T-helper 1 cell treated with Interleukin-12 subunit alpha and Interleukin-12 subunit beta and Interleukin-4 antibody, amounts not matched to agents 30 μg/mL and 1 μg/mL, for 36 hours (primary cell): ENCODE measurements around the gene PPID.
"Not testable (repeated sequence)": the region's sequence is repeated elsewhere in the genome, so short reads cannot be mapped to it uniquely, and the experiment has no call there.

Experiments
- H3K27ac Mint-ChIP-seq: one replicate; pipeline ENCODE4 v1.8.0; 2021; ENCODE audit warnings: mild to moderate bottlenecking, mixed read lengths
- H3K27me3 Mint-ChIP-seq: one replicate; pipeline ENCODE4 v1.8.0; 2021; ENCODE audit warnings: low read depth, mixed read lengths
- H3K36me3 Mint-ChIP-seq: one replicate; pipeline ENCODE4 v1.8.0; 2021; ENCODE audit warnings: low read depth, mixed read lengths
- H3K4me1 Mint-ChIP-seq: one replicate; pipeline ENCODE4 v1.8.0; 2021; ENCODE audit warnings: low read depth, mixed read lengths
- H3K4me3 Mint-ChIP-seq: one replicate; pipeline ENCODE4 v1.8.0; 2021; ENCODE audit warnings: mild to moderate bottlenecking, moderate library complexity, mixed read lengths
- H3K9me3 Mint-ChIP-seq: one replicate; pipeline ENCODE4 v1.8.0; 2021; ENCODE audit warnings: mixed read lengths

Gene PPID

DNA sequence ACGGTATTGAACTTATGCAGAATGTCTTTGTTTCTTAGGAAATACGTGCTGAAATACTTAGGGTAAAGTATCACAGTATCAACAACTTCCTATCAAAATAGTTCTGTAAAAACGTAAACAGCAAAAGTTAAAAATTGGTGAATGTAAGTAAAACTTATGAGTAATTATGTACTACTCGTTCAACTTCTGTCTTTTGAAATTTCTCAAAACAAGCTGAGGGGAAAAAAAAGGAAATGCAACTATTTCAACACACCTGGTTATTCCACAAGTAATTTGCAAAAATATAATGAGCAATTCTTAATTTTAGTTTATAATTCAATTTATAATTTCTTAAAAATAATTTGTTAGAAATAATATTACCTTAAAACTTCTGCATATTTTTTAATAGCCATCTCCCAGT lies 8.3 kb downstream of the PPID start:
- Mint-ChIP-seq H3K27me3 (no peaks in the 10 kb centered on the region), H3K4me3 (no peak overlapping the region), H3K27ac (no peak overlapping the region), H3K4me1 (peaks cover 19% of the 10 kb centered on the region), H3K36me3 (peaks cover 63% of the 10 kb centered on the region), H3K9me3 (no peaks in the 10 kb centered on the region)

GRCh38 chr4:158712622-158713021 lies 10.6 kb downstream of the PPID start:
- H3K27me3 Mint-ChIP-seq, H3K4me3 Mint-ChIP-seq, H3K27ac Mint-ChIP-seq, H3K4me1 Mint-ChIP-seq, H3K9me3 Mint-ChIP-seq: not testable (repeated sequence)
- peaks cover 49% of the 10 kb centered on the region for H3K36me3 Mint-ChIP-seq

GRCh38 chr4:158710814-158711213 lies 12.4 kb downstream of the PPID start:
- Mint-ChIP-seq H3K4me1 (peaks cover 5% of the 10 kb centered on the region), H3K36me3 (peaks cover 47% of the 10 kb centered on the region), H3K4me3 (no peak overlapping the region), H3K27ac (no peak overlapping the region), H3K27me3 (no peaks in the 10 kb centered on the region), H3K9me3 (no peaks in the 10 kb centered on the region)

DNA sequence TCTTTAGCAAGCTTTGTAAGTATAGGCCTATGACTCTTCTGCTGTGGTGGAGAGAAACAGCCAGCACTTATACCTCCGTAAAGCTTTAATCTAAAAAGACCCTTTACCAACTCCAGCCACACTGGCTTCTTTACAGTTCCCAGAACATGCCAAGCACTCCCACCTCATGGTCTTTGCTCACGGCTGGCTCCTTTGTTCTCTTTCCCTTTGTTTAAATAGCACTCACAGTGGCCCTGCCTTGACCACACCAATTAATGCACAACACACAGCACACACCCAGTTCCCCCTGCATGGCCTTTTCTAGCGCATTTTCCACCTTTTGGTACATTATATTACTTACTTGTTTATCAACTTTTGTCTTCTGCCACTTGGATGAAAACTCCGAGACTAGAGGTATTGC lies 18.9 kb downstream of the PPID start:
- Mint-ChIP-seq H3K36me3 (peaks cover 25% of the 10 kb centered on the region), H3K9me3 (no peaks in the 10 kb centered on the region), H3K4me1 (no peaks in the 10 kb centered on the region), H3K4me3 (no peak overlapping the region), H3K27ac (no peak overlapping the region), H3K27me3 (no peaks in the 10 kb centered on the region)

GRCh38 chr4:158688813-158689212 lies 34.4 kb downstream of the PPID start:
- Mint-ChIP-seq H3K4me1 (no peaks in the 10 kb centered on the region), H3K27me3 (no peaks in the 10 kb centered on the region), H3K4me3 (no peak overlapping the region), H3K9me3 (no peaks in the 10 kb centered on the region), H3K36me3 (peaks cover 9% of the 10 kb centered on the region), H3K27ac (no peak overlapping the region)

DNA sequence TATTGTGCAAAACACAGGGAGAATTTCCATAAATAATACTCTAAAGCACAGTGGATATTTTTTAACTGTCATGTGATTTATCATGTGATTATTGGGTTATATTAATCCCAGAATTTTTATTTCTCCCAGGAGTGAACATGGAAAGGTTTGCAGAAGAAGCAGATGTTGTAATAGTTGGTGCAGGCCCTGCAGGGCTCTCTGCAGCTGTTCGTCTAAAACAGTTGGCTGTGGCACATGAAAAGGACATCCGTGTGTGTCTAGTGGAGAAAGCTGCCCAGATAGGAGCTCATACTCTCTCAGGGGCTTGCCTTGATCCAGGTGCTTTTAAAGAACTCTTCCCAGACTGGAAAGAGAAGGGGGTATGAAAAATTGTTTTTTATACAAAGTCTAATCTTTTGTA lies 41.1 kb downstream of the PPID start:
- no peak overlapping the region for H3K4me3 Mint-ChIP-seq
- no peaks in the 10 kb centered on the region for H3K27me3 Mint-ChIP-seq
- H3K27ac Mint-ChIP-seq, result no peak overlapping the region
- no peaks in the 10 kb centered on the region for H3K9me3 Mint-ChIP-seq
- peaks cover 13% of the 10 kb centered on the region for H3K36me3 Mint-ChIP-seq
- H3K4me1 Mint-ChIP-seq, result no peaks in the 10 kb centered on the region

DNA sequence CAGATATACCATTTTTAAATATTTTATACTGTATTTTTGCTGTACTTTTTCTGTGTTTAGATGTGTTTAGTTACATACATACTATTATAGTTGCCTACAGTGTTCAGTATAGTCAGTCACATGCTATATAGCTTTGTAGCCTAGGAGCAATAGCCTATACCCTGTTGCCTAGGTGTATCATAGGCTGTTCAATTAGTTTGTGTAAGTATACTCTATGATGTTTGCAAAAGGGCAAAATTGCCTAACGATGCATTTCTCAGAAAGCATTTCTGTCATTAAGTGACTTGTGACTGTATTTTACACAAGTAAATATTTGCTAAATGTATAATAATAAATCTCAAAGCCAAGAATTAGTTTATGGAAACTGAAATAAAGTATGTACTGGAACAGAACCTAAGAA lies 41.6 kb downstream of the PPID start:
- peaks cover 10% of the 10 kb centered on the region for H3K36me3 Mint-ChIP-seq
- H3K9me3 Mint-ChIP-seq, result no peaks in the 10 kb centered on the region
- H3K4me3 Mint-ChIP-seq, result no peak overlapping the region
- no peak overlapping the region for H3K27ac Mint-ChIP-seq
- no peaks in the 10 kb centered on the region for H3K27me3 Mint-ChIP-seq
- H3K4me1 Mint-ChIP-seq, result no peaks in the 10 kb centered on the region

DNA sequence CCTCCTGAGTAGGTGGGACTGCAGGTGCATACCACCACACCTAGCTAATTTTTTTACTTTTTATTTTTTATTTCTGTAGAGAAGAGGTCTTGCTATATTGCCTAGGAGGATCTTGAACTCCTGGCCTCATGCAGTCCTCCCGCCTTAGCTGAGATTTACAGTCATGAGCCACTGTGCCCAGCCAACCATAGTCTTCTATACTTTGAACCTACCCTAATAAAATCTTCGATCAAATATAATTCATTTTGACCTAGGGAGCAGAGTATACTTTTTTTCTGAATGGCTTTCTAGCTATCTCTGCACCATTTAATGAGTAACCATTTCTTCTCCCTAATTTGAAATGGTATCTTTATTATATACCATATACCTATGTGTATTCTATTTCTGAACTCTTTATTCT lies 44.4 kb downstream of the PPID start:
- Mint-ChIP-seq H3K36me3 (peaks cover 5% of the 10 kb centered on the region), H3K27me3 (no peaks in the 10 kb centered on the region), H3K9me3 (no peaks in the 10 kb centered on the region), H3K4me3 (no peak overlapping the region), H3K27ac (no peak overlapping the region), H3K4me1 (peaks cover 3% of the 10 kb centered on the region)

DNA sequence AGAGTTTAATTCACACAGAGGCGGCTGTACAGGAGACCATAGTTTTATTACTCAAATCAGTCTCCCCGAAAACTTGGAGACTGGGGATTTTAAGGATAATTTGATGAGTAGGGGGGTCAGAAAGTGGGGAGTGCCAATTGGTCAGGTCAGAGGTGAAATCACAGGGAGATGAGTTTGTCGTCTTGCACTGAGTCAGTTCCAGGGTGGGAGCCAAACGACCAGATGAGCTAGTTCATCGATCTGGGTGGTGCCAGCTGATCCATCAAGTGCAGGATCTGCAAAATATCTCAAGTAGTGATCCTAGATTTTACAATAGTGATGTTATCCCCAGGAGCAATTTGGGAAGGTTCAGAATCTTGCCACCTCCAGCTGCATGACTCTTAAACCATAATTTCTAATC lies 47.1 kb downstream of the PPID start:
- no peak overlapping the region for H3K4me3 Mint-ChIP-seq
- no peak overlapping the region for H3K27ac Mint-ChIP-seq
- no peaks in the 10 kb centered on the region for H3K9me3 Mint-ChIP-seq
- no peaks in the 10 kb centered on the region for H3K27me3 Mint-ChIP-seq
- peaks cover 5% of the 10 kb centered on the region for H3K36me3 Mint-ChIP-seq
- H3K4me1 Mint-ChIP-seq, result peaks cover 11% of the 10 kb centered on the region

DNA sequence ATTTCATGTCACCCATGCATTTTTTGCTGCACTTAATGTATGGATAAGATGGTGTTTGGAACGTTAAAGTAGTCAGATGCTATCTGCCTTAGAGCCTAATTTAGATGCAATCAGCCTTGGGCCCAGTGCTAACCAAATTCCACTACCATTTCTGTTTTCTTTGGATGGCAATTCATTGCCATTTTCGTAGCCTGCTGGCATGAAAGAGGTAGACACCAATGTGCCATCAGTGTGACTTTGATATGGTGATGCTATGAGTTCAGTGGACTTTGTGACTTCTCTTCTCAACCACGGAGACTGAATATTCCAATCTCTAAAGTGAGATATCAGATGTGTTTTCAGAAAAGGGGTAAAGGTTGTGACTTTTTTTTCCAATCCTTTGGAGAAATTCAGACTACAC lies 49.6 kb downstream of the PPID start:
- H3K36me3 Mint-ChIP-seq, result peaks cover under 1% of the 10 kb centered on the region
- peaks cover 25% of the 10 kb centered on the region for H3K4me1 Mint-ChIP-seq
- H3K4me3 Mint-ChIP-seq, result no peak overlapping the region
- H3K9me3 Mint-ChIP-seq, result no peaks in the 10 kb centered on the region
- H3K27me3 Mint-ChIP-seq, result no peaks in the 10 kb centered on the region
- peak overlapping the region; percentile 5 for H3K27ac Mint-ChIP-seq

- H3K27me3 Mint-ChIP-seq, result no peaks in the 10 kb centered on the region
- H3K9me3 Mint-ChIP-seq, result no peaks in the 10 kb centered on the region
- peaks cover 4% of the 10 kb centered on the region for H3K36me3 Mint-ChIP-seq
These were observed 51.0 kb downstream of the PPID start, which contains the start of gene ETFDH for GRCh38 chr4:158671915-158672806. Gene ETFDH, plus strand, starts transcription at chr4:158672296. Its CDS starts 161 bp downstream, at chr4:158672457.

DNA sequence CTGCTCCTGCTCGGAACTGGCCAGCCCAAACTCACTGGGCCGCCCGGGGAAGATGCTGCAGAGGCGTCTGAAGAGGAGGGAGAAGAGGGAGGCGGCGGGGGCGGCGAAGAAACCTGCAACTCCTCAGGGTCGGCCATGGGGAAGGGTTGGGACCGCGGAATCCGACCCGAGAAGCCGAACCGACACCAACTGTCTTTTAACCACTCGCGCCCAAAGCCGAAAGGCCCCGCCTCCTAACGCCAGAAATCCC lies 51.6 kb downstream of the PPID start, which contains the start of gene C4orf46:
Gene C4orf46, minus strand, starts transcription at position 223 of the 250 bp plus-strand sequence. Its CDS starts 86 bp downstream, at position 137.
- Mint-ChIP-seq H3K4me1 (peaks cover 27% of the 10 kb centered on the region), H3K4me3 (peak within 1 kb of the TSS; percentile 90), H3K36me3 (peaks cover 4% of the 10 kb centered on the region), H3K27me3 (no peaks in the 10 kb centered on the region), H3K9me3 (no peaks in the 10 kb centered on the region), H3K27ac (peak within 1 kb of the TSS; percentile 92)

More at GRCh38 chr4:158671915-158672806, 51.0 kb downstream of the PPID start, which contains the start of gene ETFDH:
- peak within 1 kb of the TSS; percentile 92 for H3K27ac Mint-ChIP-seq
- peaks cover 27% of the 10 kb centered on the region for H3K4me1 Mint-ChIP-seq
- H3K4me3 Mint-ChIP-seq, result peak within 1 kb of the TSS; percentile 90

DNA sequence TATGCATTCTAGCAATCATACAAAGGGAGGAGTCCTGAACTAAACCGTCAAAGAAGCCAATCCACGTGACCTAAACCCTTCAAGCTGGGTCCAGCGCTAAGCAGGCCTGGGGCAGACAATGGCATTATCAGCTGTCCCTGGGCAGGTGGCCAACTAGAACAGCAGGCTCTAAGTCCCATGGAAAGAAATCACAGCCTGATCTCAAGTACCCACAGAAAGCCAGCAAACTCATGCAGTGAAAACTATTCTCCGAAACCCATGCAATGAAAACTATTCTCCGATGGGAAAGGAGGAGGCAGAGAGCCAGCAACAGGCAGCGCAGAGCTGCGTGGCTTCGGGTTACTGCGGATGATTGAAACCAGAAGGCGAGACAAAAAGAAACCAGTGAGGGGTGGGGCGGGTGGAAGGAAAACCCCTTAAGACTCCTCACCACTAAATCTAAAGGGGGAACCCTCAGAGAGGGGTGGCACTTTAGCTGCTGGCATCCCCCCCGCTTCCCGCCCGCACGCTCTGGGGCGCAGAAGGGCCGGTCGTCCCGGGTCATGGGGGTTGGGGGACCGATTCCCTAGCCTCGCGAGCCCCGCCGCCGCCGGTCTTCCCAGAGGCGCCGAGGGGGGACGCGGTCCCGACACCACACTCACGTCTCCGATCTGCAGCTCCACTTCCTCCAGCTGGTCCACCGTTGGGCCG lies 52.1 kb downstream of the PPID start:
- Mint-ChIP-seq H3K9me3 (no peaks in the 10 kb centered on the region), H3K4me3 (peak overlapping the region; percentile 90), H3K27ac (peak overlapping the region; percentile 92), H3K36me3 (peaks cover 7% of the 10 kb centered on the region), H3K27me3 (no peaks in the 10 kb centered on the region), H3K4me1 (peaks cover 24% of the 10 kb centered on the region)

GRCh38 chr4:158669310-158669709 lies 53.9 kb downstream of the PPID start:
- Mint-ChIP-seq H3K27ac (no peak overlapping the region), H3K4me3 (peak overlapping the region; percentile 21), H3K36me3 (peaks cover 15% of the 10 kb centered on the region), H3K27me3 (no peaks in the 10 kb centered on the region), H3K4me1 (peaks cover 24% of the 10 kb centered on the region), H3K9me3 (no peaks in the 10 kb centered on the region)

DNA sequence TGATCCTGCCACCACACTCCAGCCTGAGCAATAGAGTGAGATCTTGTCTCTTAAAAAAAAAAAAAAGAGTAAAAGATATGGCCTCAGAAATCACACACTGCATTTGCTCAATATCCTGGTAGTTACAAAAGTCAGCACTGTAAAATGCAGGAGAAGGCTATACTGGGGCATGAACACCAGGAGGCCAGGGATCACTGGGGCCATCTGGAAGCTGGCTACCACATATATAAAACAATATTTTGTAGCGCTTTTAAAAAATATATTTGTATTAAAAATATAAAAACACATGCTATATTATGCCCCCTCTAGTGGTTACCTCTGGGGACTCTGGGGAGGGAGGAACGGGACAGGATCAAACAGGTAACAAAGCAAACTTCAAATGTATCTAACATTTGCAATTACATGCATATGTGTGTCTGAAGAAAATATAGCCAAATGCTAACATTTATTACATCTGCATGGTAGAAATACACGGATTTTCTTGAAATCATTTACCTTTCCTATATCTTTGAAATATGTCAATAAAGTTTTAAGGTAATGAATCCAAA lies 55.5 kb downstream of the PPID start:
- Mint-ChIP-seq H3K9me3 (no peaks in the 10 kb centered on the region), H3K27ac (no peak overlapping the region), H3K4me3 (no peak overlapping the region), H3K4me1 (peaks cover 26% of the 10 kb centered on the region), H3K27me3 (no peaks in the 10 kb centered on the region), H3K36me3 (peaks cover 15% of the 10 kb centered on the region)
